A172 (cell line): Measurements from ENCODE around the gene ARMC2. TPM values are rescaled to one million over a fixed set of nuclear protein-coding genes. Genes with fewer than 3 reads are reported as not detected.

ENCODE experiments used
- DNase-seq: peaks from one replicate; pipeline ENCODE4 v3.0.0-alpha.2; 2015; ENCODE audit warnings: low spot score
- total RNA-seq: library from RNA; depleted of rRNA; stranded (reverse); fragments of >200 nt; shearing (Covaris generic); gene quantifications from 2 replicates; pipeline ENCODE4 v1.2.3, GENCODE V29; 2014

ARMC2 gene
- total RNA-seq, 1 experiment from 2014 or later: 7.2 TPM

DNA sequence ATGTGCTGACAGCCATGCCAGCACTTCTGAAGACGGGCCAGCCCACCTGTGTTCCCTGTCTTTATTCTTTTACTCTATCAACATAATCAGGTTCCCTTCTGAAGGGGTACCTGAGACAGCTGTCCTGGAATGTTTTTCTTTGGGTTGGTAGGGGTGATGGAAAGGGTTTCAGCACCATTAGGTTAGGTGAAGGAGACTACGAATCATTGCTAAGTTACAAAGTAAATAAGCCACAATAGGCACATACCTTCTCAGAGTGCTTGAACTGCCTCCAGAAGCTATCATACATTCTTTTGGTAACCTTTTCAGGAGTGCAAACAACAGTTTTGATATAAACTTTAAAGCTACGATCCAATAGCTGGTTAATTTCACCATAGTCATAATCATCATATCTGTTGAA lies 140.1 kb downstream of the ARMC2 start:
- DNase-seq: no peak

DNA sequence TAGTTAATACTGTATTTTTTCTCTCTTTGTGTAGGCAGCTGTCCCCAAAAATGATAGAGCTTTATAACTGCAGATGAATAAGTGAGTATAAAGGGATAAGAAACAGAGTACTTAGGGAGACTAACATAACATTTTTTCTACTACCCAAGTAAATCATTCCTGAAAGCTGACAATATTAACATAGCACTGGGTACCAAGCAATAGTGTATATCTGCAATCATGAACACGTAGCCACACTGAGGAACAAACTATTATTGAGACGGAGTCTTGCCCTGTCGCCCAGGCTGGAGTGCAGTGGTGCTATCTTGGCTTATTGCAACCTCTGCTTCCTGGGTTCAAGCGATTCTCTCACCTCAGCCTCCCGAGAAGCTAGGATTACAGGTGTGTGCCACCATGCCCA lies 140.5 kb downstream of the ARMC2 start:
- DNase-seq: no peak

DNA sequence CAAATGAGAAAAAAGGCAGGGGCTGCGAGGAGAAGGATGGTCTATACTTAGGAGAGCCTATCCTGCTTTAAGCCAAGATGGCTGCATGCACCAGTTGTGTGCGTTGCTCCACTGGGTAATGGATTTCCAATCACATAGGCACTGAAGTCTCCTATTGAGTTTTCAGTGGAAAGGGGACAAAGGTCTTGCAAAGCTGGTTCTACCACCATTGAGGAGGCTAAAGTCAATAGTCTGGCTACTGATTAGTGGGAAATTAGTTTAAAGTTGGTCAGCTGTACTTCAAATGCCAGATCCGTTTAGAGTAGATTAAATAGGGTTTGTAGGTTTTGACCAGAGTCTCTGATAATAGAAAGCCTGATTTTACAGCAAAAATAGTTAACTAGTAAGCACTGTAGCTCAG lies 141.5 kb downstream of the ARMC2 start:
- no peak for DNase-seq

DNA sequence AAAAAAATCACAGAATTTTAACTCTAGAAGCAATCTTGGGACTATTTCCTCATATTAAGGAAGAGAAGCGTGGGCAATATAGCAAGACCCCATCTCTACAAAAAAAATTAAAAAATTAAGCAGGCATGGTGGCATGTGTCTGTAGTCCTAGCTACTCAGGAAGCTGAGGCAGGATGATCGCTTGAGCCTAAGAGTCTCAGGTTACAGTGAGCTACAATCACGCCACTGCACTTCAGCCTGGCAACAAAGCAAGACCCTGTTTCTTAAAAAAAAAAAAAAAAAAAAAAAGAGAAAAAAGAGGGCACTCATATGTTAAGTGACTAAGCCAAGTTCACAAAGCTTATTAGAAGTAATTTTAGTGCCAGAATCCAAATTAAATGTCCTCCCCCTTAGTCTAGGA lies 145.7 kb downstream of the ARMC2 start:
- DNase-seq: no peak

DNA sequence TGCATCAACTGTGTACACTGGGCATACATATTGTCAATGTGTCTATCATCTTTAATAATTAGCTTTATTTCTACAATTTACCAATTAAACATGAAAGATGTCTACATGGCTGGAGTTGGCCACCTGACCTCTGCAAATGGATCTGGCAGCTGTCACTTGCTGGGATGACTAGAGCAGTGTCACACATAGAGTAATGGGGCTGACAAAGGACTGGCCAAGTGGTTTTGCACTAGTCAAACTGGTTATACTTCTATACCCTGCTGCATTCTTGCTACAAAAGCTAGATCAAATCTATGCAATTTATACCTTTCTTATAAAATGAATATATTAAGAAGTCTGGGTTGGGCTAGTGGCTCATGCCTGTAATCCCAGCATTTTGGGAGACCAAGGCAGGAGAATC lies 147.1 kb downstream of the ARMC2 start:
- no peak for DNase-seq

DNA sequence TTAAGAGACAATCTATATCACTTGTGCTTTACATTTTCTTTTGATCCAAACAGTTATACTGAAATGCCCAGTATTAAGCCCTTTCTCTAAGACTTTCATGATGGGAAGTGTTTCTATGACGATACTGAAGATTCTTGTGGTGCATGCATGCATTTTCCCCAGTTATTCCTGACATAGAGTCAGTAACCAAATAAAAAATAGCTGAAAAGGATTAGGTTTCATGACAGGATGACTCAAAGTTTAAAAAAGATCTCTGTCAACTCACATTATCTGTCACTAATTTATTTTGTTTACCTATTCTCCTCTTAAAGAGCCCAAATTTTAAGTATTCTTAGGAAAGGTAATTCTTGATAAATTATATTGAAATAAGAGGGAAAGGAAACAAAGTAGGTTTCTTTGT lies 148.0 kb downstream of the ARMC2 start:
- DNase-seq: no peak

DNA sequence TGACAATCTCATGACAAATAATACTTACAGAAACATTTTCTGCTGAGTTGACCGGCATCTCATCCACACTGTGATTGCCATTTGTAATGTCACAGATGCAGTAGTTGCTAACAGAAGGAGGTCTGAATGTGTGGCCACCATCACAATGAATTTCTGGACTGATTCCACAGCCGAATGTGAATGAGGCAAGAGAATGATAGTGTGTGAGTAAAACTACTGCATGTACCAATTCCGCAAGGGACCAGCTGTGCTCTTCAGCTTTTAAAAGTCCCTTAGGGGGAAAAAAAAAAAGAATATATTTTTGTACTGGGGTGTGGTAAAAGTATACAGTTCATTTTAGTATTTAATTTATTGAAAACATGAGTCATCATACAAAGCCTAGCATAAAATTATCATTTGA lies 150.3 kb downstream of the ARMC2 start:
- DNase-seq: no peak

DNA sequence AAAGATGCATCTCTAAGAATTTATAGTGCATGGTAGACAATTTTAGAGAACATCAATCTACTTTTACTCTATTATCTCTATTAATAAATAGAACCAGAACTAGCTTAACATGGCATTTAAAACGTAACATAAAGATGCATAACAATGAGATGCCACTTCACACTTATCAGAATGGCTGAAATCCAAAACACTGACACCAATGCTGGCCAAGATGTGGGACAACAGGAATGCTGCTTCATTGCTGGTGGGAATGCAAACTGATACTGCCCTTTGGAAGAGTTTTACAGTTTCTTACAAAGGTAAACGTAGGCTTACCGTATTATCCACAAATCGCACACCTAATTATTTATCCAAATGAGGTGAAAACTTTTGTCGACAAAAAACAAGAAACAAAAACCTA lies 151.2 kb downstream of the ARMC2 start:
- DNase-seq: no peak

DNA sequence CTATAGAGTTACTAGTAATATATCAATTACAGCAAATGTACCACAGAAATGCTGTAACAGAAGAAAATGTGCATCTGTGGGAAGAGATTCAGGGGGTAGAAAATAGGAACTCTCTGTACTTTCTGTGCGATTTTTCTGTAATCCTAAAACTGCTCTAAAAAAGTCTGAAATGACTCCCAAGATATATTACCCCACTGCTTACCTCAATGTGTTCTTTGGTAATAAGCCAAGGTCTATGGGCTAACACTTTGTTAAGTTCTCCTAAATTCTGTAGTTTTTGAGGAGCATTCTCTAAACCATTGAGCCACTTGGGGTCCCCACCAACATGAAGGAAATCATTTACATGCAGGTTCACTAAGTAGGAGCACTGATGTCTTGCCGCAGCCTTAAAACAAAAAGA lies 152.1 kb downstream of the ARMC2 start:
- DNase-seq: no peak

DNA sequence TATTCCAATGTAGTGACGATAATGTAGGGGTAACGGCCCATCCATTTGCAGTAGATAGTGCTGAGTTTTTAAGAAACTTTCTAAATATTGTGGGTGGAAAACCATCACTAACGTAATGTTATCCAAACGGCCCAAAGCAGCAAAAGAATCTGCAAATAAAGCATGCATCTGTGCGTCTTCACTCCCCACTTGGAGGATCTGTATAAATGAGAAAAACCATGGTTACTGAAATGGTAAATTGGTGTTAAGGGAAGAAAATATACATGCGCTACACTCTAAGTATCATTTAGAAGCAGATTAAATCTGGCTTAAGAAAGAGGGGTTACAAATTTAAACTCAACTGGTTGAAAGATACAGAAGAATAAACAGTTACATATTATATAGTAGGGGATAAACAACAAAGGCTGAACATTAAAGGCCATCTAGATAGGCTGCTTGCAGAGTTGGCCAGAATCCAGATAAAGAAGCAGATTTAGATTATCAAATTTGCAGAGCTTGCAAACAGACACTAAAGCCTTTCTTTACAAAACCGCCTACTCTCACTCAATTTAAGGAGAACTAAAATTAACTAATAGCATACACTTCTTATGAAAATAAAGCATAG lies 153.2 kb downstream of the ARMC2 start:
- DNase-seq: no peak

DNA sequence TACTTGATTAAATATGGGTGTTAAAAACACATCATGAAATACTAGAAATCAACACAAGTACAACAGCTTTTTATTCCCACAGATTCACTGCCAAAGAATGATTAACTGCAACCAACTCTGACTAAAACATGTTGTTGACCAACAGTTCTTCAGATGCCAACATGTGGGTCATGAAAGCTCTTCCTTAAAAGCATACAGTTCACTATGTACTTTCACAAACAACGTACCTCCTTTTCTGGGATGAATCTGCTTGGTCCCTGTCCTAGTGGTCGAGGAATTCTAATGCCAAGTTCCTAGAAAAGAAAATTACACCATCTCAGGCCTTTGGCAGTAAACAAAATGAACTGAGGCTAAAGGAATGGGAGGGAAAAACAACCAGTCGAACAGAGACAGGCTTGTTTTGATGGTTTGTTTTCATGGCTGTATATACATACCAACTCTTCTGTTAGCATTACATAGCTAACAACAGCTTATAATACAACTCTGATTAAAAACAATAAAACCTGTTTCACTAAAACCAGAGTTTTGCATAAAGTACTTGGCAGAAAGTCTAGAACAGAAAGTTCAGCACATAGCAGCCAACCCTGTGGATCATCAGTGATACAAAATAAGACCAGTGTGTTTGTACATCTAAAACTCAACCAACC lies 154.0 kb downstream of the ARMC2 start:
- no peak for DNase-seq

DNA sequence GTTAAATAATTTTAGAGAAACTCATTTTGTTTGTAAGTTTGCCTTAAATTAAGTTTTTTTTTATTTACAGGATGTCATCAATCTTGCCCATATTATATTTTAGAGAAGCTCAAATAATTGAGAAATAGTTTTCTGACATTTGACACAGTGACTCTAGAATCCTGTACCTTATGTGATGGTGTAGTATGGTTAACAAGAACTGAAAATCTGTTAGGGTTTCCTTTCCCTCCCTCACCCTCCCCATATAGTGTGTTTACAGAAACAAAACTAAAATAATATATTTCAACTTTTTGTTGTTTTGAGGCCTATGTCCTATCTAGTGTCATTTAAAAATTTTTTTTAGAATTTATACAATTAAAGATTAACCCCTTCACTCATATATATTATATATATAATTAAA lies 154.7 kb downstream of the ARMC2 start:
- DNase-seq: no peak

DNA sequence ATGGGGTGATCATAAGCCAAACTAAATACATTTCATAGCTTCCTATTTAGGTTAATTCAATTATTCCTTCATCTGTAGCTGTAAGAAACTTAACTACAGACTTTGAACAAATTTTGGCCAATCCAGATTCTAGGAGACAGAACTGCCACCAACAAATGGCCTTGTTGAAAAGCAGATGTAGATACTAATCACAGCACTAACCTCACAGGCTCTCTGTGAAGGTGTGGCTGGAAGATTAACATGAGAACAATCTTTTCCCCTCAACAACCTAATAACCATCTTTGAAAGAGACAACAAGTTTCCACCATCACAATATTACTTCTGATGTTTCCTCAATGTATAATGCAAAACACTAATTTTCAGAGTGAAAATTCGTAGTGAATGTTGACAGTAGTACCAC lies 158.6 kb downstream of the ARMC2 start:
- no peak for DNase-seq

DNA sequence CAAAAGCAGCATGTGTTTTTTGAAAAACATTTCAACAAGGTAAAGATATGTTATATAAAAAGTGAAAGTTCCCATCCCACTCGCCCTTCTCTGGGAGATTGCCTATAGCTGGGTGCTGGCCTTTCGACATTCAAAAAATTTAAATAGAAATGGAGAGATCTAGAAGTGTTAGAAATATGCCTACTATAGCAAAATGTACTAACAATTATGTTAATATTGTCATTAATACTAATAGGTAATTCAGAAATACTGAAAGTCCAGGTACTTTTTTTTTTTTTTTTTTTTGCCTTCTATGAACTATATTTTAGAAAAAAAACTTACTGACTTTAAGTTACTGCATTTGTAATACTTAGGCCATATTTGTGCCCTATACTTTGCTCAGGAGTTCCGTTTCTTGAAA lies 159.3 kb downstream of the ARMC2 start:
- no peak for DNase-seq

DNA sequence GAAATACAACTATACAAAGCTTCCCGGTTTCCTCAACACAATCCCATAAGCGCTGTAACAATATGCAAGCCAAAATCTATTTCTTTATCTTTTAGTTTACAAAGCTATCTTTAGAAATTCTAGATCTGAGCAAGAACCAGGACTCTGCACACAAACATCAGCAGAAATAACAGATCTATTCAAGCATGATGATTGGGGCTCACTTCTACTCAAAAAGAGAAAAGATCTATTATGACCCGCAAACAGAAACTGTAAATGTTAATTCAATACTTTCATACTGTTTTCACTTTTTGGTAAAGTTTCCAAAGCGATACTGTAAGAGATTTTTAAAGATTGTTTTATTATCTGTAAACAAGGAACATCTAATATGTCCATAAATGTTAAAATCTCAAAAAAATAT lies 159.8 kb downstream of the ARMC2 start:
- no peak for DNase-seq

DNA sequence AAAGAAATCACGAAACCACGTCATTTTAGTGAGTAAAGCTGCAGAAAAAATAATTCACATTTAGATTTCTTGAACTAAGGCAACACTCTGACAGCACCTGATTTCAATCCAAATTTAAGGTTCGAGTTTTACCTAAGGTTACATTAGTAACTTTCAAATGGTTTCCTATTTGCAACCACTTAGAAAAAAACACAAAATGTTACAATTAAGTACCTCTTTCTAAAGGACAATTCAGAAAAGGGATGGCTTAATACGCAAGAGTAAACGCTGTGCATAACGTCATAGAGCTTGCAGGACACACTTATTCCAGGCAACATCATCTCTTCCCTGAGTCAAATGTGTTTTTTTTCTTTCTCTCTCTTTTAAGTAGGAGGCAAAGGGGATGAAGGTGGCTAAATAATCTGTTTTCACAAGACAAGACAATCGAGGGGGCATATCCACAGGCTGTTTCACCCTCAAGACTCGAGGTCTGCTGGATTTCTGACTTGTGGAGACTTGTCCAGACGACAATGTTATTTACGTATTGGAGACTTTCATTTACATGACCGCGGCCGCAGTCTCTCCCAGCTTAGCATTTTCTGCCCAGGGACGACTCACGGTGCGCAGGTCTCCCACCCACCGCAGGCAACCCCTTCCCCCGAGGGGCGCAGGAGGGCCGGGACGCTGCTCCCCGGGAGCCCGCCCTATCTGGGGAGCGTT lies 160.5 kb downstream of the ARMC2 start:
- DNase-seq: peak; percentile 35

DNA sequence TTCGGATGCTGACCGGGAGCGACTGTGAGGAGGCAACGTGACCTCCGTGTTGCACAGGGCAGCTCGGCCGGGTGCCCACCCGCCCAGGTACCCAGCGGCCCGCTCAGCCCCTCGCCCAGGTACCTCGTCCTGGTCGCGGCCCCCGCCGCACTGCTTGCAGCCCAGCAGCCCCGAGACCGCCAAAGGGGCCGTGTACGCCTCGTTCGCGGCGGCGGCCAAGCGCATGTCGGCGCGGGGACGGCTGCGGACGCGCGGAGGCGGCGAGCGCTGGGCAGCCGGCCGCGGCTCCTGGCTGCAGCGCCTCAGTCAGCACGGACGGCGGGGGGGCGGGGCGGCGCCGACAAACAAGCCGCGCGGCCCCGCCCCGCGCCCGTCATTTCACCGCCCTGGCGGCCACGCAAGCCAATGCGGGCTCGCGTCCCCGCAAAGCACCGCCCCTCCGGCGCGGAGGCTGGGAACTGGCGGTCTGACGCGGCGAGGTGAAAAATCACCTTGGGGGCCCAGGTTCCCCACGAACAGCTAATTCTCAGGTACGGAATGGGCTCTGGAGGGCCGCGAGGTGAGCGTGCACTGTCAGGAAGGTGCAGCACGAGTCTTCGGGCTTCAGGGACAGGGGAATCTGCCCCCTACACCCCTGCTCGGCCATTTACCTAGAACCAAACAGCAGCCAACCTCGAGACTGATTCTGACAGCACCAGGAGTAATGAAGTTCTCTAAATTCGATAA lies 161.2 kb downstream of the ARMC2 start:
- peak; percentile 63 for DNase-seq

DNA sequence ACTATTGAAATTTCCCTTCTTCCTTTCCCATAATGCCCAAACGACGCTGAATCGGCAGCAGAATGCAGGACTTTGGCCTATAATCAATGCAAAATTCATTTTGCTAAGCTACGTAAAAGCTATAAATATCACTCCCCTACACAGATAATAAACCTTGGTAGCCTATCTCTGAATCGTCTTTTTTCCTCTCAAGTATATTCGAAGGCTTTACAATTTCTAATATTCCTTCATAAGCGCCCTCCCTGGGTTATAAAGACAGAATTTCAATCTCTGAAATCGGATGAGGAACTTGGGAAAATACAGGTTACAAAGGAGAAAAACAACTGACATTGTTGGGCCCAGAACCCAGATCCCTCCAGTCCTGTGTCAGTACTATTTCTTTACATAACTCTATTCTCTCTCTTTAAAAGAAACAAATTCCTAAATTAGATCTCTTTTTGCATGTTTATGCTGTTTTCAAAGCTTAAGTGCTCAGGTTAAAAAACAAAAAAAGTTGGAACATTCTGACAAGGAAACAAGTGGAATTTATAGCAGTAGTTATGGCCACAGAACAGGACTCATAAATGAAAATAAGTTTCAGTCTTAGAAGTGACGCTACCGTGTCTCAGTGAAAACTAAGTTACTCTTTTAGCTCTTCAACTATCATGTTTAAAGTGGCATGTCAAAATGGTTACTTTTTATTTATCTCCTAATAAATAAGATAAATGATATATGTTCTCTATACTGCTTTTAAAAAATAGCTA lies 161.9 kb downstream of the ARMC2 start:
- no peak for DNase-seq

DNA sequence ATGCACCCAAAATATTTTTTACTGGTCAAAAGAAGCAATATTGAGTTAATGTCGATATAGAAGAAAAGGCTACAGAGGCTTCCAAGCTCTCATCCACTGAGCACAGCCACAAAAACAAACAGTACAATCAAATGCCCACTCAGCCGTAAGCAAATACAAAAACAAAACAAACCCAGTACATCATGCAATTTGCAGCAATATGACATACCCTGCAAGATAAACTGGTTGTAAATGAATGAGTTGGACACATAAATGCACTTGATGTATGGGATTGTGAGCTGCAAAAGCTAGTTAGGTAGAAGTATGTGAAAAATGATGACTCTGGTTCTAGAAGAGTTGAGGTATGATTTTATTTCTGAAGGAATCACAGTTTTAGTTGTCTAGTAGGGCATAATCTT lies 162.5 kb downstream of the ARMC2 start:
- no peak for DNase-seq

DNA sequence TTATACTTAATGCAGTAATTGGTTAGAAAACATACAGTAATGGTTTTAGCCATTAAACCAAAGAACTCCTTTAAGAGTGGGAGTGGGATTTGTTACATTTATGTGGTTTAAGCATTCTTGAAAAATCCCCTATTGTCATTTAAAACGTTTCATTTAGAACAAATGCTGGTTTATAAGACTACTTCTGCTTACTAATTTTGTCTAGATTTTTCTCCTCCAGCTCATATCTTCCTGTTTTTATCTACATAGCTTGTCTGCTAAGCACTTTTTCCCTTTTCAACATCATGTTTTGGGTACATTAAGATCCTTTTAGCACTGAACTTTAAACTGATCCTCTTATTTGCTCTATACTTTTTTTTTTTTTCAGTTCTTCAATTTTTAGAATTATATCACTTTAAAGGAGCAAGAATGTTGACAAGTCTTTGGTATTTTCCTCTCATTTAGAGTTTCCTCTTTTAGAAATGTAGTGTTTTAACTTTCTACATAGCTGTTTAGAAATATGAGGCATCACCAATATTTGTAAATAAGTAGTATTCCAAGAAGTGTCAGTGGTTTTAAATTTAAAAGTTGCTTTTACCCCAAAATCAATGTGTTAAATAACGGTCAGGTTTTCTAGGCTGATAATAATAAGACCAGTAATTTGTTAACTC lies 165.6 kb downstream of the ARMC2 start:
- DNase-seq: no peak

DNA sequence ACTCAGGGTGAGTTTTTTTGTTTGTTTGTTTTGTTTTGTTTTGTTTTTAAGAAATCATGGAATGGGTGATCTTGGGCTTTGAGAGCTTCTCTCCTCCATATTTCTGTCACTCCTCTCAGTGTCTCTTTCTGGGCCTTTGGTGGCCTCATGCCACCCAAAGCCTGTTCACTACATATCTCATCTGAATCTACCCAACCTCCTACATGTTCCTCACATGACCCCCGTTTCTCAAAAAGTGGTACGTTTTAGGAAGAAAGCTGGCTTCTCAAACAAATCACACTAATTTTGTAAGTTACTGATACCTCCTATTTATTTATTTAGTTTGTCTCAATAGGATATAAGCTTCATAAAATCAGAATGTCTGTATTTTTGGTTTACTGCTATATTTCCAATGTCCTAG lies 166.4 kb downstream of the ARMC2 start:
- DNase-seq: no peak

DNA sequence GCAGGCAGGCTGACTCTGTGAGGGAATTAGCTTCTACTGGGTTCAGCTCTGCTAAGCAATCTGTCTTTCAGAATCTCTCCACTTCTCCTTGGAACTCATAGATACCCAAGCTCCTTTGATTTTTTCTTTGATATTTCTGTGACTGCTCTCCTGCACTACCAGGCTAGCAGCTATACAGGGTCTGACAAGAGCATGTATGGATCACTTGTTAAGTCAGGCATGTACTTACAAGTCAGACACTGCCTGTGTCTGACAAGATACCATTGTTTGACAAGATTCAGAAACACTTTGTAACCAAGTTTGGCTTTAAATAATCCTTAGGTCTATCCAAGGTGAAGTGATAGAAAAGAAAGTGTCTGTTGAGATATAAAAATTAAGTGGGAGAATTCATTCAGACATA lies 167.0 kb downstream of the ARMC2 start:
- DNase-seq: no peak
